Activated gamma-delta T cell treated with Interleukin-2 at 50 U/mL for 16 hours (primary cell): ENCODE measurements around the gene PXDC1.
"Not testable (repeated sequence)": the region's sequence is repeated elsewhere in the genome, so short reads cannot be mapped to it uniquely, and the experiment has no call there.

Source experiments
- DNase-seq: peaks from one replicate; pipeline ENCODE4 v3.0.0-alpha.2; 2020

PXDC1 gene

DNA sequence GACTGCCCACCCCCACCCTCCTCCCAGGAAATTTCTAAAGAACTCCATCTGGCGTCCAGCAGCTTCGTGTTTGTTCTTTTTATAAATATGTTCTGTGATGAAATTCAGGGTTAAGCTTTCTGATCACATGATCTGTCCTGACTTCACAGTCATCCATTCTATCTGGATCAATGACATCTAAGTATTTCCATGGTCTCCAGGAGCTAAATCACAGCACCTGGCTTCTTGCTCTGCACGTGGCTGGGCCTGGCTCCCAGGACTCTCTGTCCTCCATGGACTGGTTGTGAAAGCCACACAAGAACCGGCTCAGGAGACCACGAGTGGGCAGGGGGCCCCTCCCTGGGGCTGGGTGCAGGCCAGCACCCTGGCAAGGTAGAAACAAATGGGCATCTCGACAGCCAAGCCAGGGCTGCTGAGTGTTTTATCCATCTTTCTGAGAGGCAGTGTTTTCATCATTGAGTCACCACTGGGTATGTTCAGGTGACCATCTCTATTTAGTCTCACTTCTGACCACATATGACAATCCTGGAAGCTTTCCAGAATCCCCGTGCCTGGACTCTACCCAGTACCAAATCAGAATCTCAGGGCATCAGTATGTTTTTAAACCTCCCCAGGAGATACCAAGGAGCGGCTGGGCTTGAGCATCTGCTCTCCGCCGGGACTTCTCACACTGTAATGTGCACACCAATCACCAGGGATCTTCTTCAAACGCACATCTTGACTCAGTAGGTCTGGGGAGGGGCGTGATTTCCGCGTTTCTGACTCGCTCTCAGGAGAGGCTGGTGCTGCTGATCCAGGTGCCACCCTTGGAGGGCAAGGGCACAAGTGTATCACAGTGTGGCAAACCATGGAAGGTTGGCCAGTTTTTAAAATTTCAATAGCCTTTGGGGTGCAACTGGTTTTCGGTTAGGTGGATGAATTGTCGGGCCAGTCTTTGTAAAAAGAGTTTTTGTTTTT is 31.6 kb upstream of the PXDC1 start:
- DNase-seq = no peak

DNA sequence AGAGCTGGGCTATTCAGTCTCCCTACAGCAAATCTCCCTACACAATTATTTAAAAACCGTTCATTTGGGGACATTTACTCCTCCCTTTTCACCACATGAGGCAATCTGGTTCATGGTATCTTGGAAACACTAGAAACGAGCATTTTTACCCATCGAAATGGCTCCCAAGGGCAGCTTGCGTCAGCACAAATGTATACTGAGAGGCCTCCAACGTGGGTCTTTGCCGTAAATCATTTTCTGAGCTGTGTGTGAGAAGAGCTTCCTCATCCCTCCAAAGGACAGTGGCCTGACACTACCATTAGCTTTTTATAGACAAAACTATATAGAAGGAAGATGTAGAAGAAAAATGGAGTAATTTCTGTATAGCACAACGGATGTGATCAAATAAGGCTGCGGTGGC is 30.0 kb upstream of the PXDC1 start:
- DNase-seq = no peak

DNA sequence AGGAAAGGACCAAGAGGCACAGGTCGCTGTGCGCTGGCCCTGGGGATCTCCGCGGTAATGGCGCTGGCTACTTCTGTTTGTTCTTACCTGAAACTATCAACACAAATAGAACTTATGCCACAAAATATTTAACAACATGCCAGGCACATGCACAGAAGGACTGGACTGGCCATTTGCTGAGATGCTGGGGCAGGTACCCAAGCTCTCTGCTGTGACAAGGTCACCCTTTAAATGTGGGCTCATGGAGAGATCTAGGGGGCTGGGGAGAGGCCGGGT is 28.0 kb upstream of the PXDC1 start:
- DNase-seq = no peak

DNA sequence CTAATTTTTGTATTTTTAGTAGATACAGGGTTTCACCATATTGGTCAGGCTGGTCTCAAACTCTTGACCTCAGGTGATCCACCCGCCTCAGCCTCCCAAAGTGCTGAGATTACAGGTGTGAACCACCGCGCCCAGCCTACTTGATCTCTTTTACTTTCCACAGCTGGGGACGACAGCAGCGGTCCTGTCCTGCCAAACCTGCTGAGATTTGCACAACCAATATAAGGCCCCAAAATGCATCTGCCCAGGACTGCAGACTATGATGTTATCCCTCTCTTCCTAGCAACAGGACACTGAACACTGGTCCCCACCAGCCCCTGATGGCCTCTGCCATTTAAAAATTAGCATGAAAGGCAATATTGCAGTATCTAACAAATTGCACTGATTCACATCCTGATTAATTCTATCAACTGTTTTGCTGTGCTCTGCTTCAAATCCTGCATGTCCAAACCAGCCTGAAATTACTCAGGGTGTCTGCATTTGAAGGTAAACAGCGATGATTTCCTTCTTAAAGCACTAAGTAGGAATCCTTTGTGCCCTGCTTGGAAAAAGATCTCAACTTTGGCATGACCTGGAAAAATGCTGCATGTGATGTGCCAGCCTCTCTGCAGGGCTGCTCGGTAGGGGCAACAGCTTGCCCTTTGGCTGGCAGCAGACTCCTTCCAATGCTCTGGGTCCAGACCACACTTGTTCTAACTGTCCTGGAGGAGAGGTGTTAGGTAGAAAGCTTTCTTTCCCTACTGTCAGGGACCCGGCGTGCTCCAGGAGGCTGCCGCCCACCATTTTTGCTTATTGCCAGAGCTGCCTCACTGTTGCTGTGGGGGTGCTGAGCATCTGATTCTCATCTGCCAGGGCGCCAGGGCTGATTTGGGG is 27.4 kb upstream of the PXDC1 start:
- DNase-seq = no peak

- DNase-seq = no peak
These were observed 26.4 kb upstream of the PXDC1 start for GRCh38 chr6:3777730-3778461.

DNA sequence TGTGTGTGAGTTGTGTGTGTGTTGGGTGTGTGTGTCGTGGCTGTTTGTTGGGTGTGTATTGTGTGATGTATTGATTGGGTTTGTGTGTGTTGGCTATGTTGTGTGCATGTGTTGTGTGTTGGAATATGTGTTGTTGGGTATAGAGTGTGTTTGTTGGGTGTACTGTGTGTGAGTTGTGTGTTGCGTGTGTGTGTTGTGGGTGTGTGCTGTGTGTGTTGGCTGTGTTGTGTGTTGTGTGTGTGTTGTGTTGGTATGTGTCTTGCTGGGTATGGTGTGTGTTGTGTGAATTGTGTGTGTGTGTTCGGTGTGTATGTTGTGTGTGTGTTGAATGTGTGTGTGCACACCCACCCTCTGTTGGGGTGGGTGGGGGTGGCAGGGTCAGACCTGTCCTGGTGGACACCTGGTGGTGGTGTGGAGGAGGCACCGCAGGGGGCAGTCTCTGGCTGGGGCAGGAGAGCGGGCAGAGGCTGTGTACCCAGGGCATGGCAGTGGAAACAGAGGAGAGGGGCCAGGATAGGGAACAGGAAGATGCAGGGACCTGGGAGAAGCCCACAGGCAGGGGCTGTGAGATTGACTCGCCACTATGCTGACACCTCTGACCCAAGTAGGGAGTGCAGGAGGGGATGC is 25.5 kb upstream of the PXDC1 start:
- DNase-seq = no peak

DNA sequence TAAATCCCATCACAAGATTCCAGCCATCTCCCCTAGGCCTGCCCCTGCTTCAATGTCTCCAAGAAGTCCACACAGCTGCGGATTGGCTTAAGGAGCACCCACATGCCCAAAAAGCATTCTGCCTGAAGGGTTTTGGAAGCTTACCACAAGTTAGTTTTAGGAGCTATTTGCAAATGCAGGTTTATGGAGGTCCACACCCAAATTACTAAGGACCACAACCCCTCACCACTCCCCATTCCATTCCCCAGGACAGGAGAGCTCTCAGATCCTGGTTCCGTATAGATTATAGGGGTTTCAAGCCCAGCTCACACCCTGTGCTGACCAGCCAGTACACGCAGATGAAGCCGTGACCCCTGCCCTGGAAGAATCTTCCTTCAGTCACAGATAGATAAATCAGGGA is 24.3 kb upstream of the PXDC1 start:
- no peak for DNase-seq

DNA sequence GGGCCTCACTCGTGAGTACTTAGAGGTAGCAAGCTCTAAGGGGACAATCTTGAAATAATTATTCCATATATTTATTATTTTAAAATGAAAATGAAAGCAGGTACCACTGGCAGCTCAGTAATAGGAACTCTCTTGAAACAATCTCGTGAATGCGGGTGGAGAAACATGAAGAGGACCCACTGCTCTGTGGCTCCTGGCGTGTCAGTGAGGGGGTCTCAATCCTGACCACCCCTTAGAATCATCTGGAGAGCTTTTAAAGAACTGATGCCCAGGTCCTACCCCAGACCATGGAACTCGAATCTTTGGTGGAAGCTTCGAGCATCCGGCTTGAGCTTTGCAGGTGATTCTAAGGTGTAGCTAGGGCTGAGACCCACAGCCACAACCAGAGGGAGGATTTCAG is 23.9 kb upstream of the PXDC1 start:
- DNase-seq = no peak

DNA sequence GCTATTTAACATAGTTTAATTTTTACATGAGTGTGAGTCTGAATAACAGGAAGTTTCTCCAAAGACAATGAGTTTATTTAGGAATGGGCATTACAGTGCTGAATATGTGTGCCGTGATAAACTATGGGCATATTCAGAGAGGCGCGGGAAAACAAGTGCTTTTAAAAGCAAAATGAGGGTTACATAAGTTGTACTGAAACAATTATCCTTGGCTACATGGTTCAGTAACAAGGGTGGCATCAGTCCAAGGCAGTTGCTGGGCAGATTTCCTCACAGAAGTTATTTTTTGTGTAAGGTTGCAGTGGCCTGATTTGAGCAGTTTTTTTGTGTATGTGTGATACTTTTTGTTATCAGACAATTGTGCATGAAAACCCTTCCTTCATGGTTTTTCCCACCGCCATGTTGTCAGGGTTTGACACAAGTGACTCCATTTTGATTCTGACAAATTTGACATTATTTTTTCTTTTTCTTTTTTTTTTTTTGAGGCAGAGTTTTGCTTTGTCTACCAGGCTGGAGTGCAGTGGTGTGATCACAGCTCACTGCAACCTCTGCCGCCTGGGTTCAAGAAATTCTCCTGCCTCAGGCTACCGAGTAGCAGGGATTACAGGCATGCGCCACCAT is 22.3 kb upstream of the PXDC1 start:
- no peak for DNase-seq

- not testable (repeated sequence) for DNase-seq
These were observed 20.9 kb upstream of the PXDC1 start for GRCh38 chr6:3772127-3772999.

- DNase-seq = no peak
These were observed 20.0 kb upstream of the PXDC1 start for GRCh38 chr6:3771407-3772011.

- no peak for DNase-seq
These were observed 18.7 kb upstream of the PXDC1 start for GRCh38 chr6:3770023-3770720.

GRCh38 chr6:3769610-3770009 is 18.1 kb upstream of the PXDC1 start:
- no peak for DNase-seq

GRCh38 chr6:3768502-3768901 is 17.0 kb upstream of the PXDC1 start:
- no peak for DNase-seq

DNA sequence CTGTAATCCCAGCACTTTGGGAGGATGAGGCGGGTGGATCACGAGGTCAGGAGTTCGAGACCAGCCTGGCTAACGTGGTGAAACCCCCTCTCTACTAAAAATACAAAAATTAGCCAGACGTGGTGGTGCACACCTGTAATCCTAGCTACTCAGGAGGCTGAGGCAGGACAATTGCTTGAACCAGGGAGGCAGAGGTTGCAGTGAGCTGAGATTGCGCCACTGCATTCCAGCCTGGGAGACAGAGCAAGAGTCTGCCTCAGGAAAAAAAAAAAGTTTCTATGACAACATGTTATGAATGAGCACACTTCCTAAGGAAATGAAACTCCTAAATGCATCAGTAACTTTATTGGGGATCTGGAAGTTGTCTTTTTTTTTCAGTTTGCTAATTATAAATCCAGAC is 16.0 kb upstream of the PXDC1 start:
- not testable (repeated sequence) for DNase-seq

DNA sequence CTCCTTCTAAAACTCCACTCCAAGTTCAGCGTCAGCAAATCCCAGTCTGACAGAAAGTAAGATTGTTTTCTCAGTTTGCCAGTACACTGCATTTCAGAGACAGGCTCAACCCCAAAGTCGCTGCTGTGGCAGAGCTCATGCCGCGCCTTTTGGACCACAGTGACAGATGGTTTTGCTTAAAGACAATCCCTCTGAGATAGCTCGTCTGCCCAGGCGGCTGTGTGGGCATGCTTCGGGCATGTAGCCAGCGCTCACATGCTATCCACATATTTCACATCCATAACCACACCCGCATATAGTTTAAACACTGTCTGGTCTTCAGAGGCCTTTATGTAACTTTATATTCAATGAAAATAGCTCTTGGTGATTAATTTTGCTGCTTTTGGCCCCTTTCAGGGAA is 14.7 kb upstream of the PXDC1 start:
- DNase-seq = no peak

DNA sequence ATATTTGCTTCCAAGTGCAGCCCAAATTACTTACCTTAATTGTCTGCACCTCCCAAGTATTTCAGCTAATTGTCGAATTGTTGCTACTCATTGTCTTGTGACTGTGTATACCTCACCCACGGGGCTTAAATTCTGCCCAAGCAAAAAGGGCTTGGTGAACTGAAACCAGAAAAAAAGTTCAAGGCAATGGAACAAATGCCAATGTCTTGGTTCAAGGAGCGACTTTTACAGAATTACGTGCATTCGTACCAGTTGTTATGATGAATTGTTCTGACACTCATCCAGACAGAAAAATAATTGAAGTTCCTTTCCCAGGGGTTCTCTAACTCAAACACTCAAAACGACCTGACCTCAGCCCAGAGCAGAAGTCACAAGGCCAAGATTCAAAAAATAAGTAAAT is 13.9 kb upstream of the PXDC1 start:
- no peak for DNase-seq

DNA sequence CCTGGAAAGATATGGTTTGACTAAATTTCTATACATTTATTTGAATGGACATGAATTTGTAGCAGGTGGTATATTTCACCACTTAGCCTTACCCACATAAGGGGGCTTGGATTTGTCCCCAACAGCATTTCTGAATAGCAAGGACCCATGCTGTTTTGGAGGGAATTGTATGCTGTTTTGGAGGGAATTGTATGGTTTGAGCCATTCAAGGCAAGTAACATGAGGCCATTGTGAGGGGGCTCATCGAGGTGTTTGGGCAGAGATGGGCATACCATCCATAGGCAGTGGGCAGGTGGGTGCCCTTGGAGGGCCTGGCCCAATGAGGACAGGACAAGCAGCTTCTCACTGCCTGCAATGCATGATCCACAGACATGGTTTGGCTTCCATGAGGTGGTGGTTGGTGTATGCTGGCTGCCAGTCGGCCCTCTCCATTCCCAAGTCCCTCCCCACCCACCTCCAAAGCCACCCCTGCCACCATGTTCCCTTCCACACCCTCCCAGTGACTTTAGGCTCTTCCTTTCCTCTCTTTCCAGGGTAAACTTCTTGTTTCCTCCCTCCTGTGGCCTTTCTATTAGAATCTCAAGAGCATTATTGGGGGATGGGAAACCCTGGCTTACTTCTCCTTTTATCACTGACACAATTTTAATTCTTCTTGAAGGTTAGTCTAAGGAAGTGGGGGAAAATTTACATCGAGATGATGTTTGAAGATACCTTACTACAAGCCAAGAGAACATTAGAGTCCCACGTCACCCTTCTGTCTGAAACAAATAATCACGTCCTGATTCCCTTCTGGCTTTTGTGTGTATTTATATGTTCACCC is 13.2 kb upstream of the PXDC1 start:
- DNase-seq = no peak

DNA sequence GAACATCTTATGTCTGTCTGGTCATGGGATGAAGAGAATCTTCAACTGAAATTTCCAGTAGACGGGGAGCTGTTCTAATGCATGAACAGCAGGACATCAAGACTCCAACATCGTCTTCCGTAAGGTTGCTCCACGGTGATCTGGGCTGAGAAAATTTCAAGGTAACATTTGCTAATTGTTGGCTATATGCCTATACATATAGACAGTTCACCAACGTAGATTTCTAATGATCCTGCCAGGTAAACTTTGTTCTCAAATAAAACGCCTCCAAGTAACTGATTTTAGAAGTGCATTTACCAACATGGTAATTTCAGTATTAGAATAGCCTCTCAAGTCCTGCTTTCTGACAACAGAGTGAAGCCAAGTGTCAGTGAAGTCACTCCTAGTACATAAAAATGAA is 11.3 kb upstream of the PXDC1 start:
- no peak for DNase-seq

GRCh38 chr6:3762359-3762758 is 10.8 kb upstream of the PXDC1 start:
- no peak for DNase-seq
